ENCODE measurements around the gene HIGD2A.

- TF ChIP-seq, protein P1, sequence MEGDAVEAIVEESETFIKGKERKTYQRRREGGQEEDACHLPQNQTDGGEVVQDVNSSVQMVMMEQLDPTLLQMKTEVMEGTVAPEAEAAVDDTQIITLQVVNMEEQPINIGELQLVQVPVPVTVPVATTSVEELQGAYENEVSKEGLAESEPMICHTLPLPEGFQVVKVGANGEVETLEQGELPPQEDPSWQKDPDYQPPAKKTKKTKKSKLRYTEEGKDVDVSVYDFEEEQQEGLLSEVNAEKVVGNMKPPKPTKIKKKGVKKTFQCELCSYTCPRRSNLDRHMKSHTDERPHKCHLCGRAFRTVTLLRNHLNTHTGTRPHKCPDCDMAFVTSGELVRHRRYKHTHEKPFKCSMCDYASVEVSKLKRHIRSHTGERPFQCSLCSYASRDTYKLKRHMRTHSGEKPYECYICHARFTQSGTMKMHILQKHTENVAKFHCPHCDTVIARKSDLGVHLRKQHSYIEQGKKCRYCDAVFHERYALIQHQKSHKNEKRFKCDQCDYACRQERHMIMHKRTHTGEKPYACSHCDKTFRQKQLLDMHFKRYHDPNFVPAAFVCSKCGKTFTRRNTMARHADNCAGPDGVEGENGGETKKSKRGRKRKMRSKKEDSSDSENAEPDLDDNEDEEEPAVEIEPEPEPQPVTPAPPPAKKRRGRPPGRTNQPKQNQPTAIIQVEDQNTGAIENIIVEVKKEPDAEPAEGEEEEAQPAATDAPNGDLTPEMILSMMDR (IDR thresholded peaks at IDR 0.05) = no peak
- TF ChIP-seq ZNF423 (CRISPR knock-in tag; IDR thresholded peaks at IDR 0.05) = no peak
Measured at GRCh38 chr5:176384991-176385390, 3.6 kb upstream of the HIGD2A start.

Data from WTC11 (cell line).